Natural killer cell treated with Interleukin-12 subunit alpha and Interleukin-12 subunit beta and Interleukin-15 and Interleukin-18, amount 100 ng/mL, for 72 hours (primary cell): ENCODE data around the gene RIPOR2. TPM values are rescaled to one million over a fixed set of nuclear protein-coding genes. Genes with fewer than 3 reads are reported as not detected.
"Not testable (repeated sequence)": the region's sequence is repeated elsewhere in the genome, so short reads cannot be mapped to it uniquely, and the experiment has no call there.

Experiments
- ATAC-seq, 2 donors: fragments of 150-1000 bp; cut with Tn5 transposase in 1 of 2; sonication (Bioruptor Pico), chemical (Tn5 transposase) in 1 of 2; 2 replicates each; pipeline ENCODE4 v1.10.0; 2021
- DNase-seq: peaks from one replicate; pipeline ENCODE4 v3.0.0; 2022; ENCODE audit warnings: low spot score
- H3K27ac Mint-ChIP-seq, 2 donors: 1 replicate in 1 of 2; 2 replicates in 1 of 2; pipeline ENCODE4 v1.8.0; 2022; ENCODE audit warnings: mixed read lengths in 2 of 2, mild to moderate bottlenecking in 1 of 2, moderate library complexity in 1 of 2
- H3K27me3 Mint-ChIP-seq, 2 donors: 1 replicate in 1 of 2; 2 replicates in 1 of 2; pipeline ENCODE4 v1.8.0; 2022; ENCODE audit warnings: mixed read lengths in 2 of 2
- H3K36me3 Mint-ChIP-seq: one replicate; pipeline ENCODE4 v1.8.0; 2022; ENCODE audit warnings: mixed read lengths
- H3K4me1 Mint-ChIP-seq, 2 donors: 1 replicate in 1 of 2; 2 replicates in 1 of 2; pipeline ENCODE4 v1.8.0; 2022; ENCODE audit warnings: low read depth in 2 of 2, mixed read lengths in 2 of 2, mild to moderate bottlenecking in 1 of 2
- H3K4me3 Mint-ChIP-seq: one replicate; pipeline ENCODE4 v1.8.0; 2022; ENCODE audit warnings: mixed read lengths
- H3K9me3 Mint-ChIP-seq: 2 replicates; pipeline ENCODE4 v1.8.0; 2022; ENCODE audit warnings: mixed read lengths
- total RNA-seq, 2 donors: library from RNA; stranded (reverse); gene quantifications; one replicate each; pipeline ENCODE4 v1.2.3, GENCODE V29; 2022

Gene RIPOR2
- total RNA-seq, 2 donors from 2014 or later = 58.7 to 88.4 TPM

DNA sequence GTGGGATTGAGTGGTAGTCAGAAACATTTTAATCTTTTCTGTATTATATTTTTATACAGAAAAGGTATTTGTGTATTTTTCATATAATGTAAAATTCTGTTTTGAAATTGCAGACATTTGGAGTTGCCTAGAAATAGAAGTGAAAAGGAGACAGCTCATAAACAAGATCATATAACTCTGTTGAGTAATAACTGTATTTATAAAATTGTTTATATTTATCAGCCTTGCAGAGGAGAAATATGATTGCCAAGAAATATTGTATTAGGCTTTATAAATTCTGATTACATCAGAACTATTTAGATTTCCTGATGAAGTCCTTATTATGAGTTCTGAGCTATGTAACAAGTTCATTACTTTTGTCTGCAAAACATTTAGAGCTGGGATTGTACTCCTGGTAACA lies 55.3 kb downstream of the RIPOR2 start:
- no peak for ATAC-seq
- Mint-ChIP-seq H3K4me3 (no peak overlapping the region), H3K36me3 (peaks cover 28% of the 10 kb centered on the region)

DNA sequence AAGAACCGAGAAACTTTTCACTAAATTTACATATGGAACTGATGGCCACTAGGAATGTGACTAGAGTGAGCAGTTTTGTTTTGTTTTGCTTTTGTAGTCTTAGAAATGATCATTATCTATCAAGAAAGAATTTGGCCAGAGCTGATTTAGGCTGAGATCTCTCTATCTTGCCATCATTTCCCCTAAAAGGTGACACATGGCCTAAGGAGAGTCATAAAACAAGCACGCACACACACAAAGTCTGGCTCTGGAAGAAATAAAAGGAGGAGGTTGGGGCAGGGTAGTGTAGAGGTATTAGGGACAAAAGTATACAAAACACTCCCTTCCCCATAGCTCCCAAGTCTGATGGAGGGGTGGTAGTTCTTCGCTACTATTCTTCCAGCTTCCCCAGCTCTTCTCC lies 56.4 kb downstream of the RIPOR2 start:
- peaks cover 30% of the 10 kb centered on the region for H3K36me3 Mint-ChIP-seq
- H3K9me3 Mint-ChIP-seq = peaks cover 3% of the 10 kb centered on the region
- DNase-seq (no peak), ATAC-seq (no peak)
- H3K27ac Mint-ChIP-seq = peak overlapping the region; percentile 62 to 92
- no peaks in the 10 kb centered on the region for H3K27me3 Mint-ChIP-seq
- H3K4me1 Mint-ChIP-seq = peaks cover 63% of the 10 kb centered on the region in 2 donors
- H3K4me3 Mint-ChIP-seq = no peak overlapping the region

More for the DNA sequence above, 55.3 kb downstream of the RIPOR2 start:
- Mint-ChIP-seq H3K9me3 (peaks cover 3% of the 10 kb centered on the region), H3K27ac (peak overlapping the region; percentile 91 to 92), H3K4me1 (peaks cover 67 to 71% of the 10 kb centered on the region in 2 donors), H3K27me3 (no peaks in the 10 kb centered on the region)
- no peak for DNase-seq

- not testable (repeated sequence) for ATAC-seq, DNase-seq, H3K9me3 Mint-ChIP-seq, H3K4me3 Mint-ChIP-seq, H3K27me3 Mint-ChIP-seq
- H3K4me1 Mint-ChIP-seq = peaks cover 48 to 51% of the 10 kb centered on the region in 2 donors
- H3K36me3 Mint-ChIP-seq = peaks cover 38% of the 10 kb centered on the region
- H3K27ac Mint-ChIP-seq = peak overlapping the region; percentile 62 to 69
Observed at GRCh38 chr6:24877747-24878146, 58.0 kb downstream of the RIPOR2 start.

DNA sequence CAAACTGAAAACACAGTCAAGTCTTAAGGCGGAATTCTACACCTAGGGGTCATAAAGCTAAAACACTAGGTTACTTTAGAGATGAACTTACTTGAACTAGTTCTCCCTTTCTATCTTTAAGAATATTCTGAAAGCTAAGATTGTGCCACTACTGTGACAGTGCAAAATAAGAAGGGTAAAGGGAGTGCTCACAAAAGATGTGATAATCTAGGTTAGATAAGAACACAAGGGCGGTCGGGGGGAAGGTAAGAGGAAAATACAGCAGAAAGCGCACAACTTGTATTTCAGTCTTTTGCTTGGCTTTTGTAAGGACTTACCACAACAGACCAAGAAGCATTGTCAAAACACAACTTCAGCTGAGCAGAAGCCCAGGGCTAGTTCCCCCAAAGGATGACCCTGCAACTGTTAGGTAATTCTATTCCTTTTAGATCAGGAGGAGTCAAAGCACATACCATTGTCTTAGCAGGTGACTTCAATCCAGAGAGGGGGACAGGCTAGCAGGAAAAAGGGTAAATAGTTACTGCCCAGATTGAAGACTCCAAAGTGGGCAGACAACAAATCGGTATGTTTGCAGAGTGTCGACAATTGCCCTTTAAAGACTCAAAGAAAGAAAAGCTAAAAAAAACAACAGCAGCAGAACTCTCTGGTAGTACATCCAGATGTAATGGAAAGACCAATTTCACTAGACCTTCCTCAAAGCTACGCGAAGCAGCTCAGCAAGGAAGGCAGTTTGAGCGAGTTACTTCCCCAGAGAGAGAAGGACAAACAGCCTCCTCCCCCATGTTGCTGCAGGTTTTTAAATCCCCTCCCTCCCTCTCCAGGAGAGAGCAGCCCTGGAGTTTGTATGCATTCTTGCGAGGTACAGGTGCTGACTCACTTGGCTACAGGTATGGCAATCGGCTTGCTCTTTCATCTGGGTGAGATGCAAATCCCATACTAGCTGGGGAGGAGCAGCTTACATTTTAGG lies 59.0 kb downstream of the RIPOR2 start:
- Mint-ChIP-seq H3K36me3 (peaks cover 38% of the 10 kb centered on the region), H3K9me3 (peaks cover 3% of the 10 kb centered on the region), H3K27ac (peak overlapping the region; percentile 62 to 69), H3K4me1 (peaks cover 38 to 43% of the 10 kb centered on the region in 2 donors), H3K27me3 (no peaks in the 10 kb centered on the region), H3K4me3 (peak overlapping the region; percentile 47)
- ATAC-seq = peak in 1 of 2 donors; percentile 46
- DNase-seq = no peak

GRCh38 chr6:24875534-24875901 lies 60.2 kb downstream of the RIPOR2 start:
- Mint-ChIP-seq H3K36me3 (peaks cover 38% of the 10 kb centered on the region), H3K4me3 (no peak overlapping the region), H3K27ac (peak overlapping the region; percentile 62 to 69), H3K9me3 (peaks cover 3% of the 10 kb centered on the region), H3K27me3 (no peaks in the 10 kb centered on the region), H3K4me1 (peaks cover 31 to 37% of the 10 kb centered on the region in 2 donors)
- DNase-seq (no peak), ATAC-seq (no peak)

DNA sequence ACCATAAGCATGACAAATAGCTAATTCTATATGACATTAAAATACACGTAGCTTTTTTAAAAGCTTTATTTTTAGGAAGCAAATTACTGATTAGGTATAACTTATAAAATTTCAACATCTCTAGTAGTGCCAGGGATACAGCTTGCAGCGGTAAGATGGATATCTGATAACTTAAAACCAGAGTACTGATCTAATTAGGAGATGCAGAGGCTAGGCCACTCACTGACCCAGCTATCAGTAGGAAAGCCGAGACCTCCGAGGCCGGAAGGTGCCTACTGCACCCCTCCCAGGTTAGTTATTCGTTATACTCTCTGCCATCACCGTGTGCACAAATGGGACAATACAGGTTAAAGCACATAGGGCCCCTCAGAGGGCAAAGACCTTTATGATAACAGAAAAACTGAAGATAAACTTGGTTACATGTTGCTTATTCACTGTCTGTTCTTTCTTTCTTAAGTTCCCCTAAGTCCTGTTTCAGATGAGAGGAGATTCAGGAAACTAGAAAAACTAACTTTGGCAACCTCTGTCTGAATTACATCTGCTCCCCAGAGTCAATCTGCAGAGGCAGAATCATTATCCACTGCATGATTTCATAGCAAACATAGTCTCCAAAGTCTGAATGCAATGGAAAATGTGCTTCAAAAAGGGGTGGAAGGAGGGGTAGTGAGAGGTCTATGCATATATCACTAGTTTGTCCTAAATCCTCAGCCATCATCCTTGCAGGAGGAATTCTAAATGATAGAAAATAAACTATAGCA lies 60.8 kb downstream of the RIPOR2 start:
- H3K27me3 Mint-ChIP-seq = no peaks in the 10 kb centered on the region
- H3K36me3 Mint-ChIP-seq = peaks cover 38% of the 10 kb centered on the region
- peak overlapping the region; percentile 62 to 69 for H3K27ac Mint-ChIP-seq
- peaks cover 3% of the 10 kb centered on the region for H3K9me3 Mint-ChIP-seq
- ATAC-seq = peak in 1 of 2 donors; percentile 33
- H3K4me3 Mint-ChIP-seq = no peak overlapping the region
- no peak for DNase-seq
- peaks cover 28 to 33% of the 10 kb centered on the region in 2 donors for H3K4me1 Mint-ChIP-seq

DNA sequence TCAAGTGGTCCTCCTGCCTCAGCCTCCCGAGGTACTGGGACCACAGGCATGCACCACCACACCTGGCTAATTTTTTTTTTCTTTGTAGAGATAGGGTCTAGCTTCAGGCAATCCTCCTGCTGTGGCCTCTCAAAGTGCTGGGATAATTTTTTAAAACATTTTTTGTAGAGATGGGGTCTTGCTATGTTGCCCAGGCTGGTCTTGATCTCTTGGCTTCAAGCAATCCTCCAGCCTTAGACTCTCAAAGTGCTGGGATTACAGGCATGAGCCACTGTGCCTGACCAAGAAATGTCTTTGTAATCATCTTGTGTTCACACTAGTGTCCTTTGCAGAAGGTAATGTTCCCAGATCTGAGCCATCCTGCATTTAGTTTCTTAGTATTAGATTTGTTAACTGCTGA lies 61.6 kb downstream of the RIPOR2 start:
- no peak for ATAC-seq
- Mint-ChIP-seq H3K4me3 (no peak overlapping the region), H3K27ac (peak overlapping the region; percentile 62 to 69)

DNA sequence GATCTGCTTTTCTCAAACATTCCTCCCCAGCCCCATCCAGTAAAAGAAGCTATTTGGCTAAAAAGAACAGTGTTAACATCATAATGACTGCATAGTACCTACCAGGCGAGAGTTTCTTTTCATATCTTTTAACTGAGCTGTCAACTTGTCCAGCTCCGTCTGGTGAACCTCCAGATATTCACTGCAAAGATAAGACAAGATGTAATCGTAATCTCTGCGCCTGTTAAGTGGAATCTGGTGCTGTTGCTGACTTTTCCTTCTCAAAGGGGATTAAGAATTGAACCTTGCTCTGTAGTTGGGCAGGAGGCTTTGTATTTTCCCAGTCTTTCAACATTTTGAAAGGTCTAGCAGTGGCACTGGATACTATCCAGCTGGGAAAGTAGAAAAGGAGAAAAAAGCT lies 63.0 kb downstream of the RIPOR2 start:
- DNase-seq (no peak), ATAC-seq (no peak)
- no peaks in the 10 kb centered on the region for H3K27me3 Mint-ChIP-seq
- peaks cover 5% of the 10 kb centered on the region for H3K9me3 Mint-ChIP-seq
- H3K36me3 Mint-ChIP-seq = peaks cover 38% of the 10 kb centered on the region
- no peak overlapping the region for H3K4me3 Mint-ChIP-seq
- H3K27ac Mint-ChIP-seq = peak overlapping the region in 1 of 2 donors; percentile 74
- H3K4me1 Mint-ChIP-seq = peaks cover 25 to 26% of the 10 kb centered on the region in 2 donors

More for the DNA sequence above, 61.6 kb downstream of the RIPOR2 start:
- DNase-seq = no peak
- peaks cover 33% of the 10 kb centered on the region for H3K36me3 Mint-ChIP-seq
- H3K9me3 Mint-ChIP-seq = peaks cover 3% of the 10 kb centered on the region
- H3K4me1 Mint-ChIP-seq = peaks cover 22 to 25% of the 10 kb centered on the region in 2 donors
- no peaks in the 10 kb centered on the region for H3K27me3 Mint-ChIP-seq

DNA sequence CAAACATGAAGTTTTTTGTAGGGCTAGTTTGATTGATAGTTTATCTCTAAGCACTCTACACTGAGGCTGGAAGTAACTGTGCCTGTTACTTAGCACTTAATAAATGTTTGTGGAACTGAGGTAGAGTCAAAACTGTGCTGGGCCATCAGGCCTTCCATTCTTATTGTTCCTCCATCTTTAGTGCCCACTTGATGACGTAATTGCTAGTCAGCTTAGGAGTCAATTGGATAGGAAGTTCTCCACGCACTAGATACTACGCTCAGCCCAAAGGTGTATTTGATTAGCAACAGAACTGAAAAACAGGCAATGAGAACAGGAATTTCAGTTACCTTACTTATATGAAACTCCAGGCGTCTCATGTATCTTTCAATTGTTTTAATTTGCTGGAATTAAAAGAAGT lies 67.0 kb downstream of the RIPOR2 start:
- Mint-ChIP-seq H3K36me3 (peaks cover 22% of the 10 kb centered on the region), H3K4me1 (peaks cover 20 to 22% of the 10 kb centered on the region in 2 donors), H3K27me3 (no peaks in the 10 kb centered on the region), H3K4me3 (no peak overlapping the region), H3K27ac (peak overlapping the region; percentile 55 to 83), H3K9me3 (peaks cover 4% of the 10 kb centered on the region)
- no peak for ATAC-seq
- DNase-seq = no peak

GRCh38 chr6:24867104-24867703 lies 68.6 kb downstream of the RIPOR2 start:
- peak; percentile 48 to 65 for ATAC-seq
- H3K9me3 Mint-ChIP-seq = peaks cover 4% of the 10 kb centered on the region
- H3K36me3 Mint-ChIP-seq = peaks cover 16% of the 10 kb centered on the region
- no peaks in the 10 kb centered on the region for H3K27me3 Mint-ChIP-seq
- peaks cover 20 to 27% of the 10 kb centered on the region in 2 donors for H3K4me1 Mint-ChIP-seq
- no peak overlapping the region for H3K4me3 Mint-ChIP-seq
- no peak for DNase-seq
- peak overlapping the region; percentile 55 to 83 for H3K27ac Mint-ChIP-seq

DNA sequence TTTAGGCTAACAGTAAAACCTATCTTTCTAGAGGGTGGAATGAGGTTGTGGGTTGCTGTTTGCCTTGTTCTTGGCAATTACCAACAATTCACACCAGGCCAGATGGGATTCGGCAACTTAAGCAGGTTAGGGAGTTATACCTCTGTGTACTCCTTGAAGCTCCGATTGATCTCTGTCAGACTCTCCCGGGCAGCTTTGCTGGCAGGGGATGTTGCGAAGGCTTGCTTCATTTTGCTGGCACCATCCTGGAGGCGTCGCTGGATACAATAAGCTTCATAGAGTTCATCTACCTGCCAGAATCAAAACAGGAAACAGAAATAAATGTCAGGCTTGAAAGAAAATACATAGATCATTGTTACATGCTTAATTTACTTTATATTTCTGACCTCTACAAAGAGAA lies 70.6 kb downstream of the RIPOR2 start:
- peak overlapping the region; percentile 93 for H3K27ac Mint-ChIP-seq
- H3K4me3 Mint-ChIP-seq = no peak overlapping the region
- peaks cover 37 to 39% of the 10 kb centered on the region in 2 donors for H3K4me1 Mint-ChIP-seq
- H3K9me3 Mint-ChIP-seq = peaks cover 4% of the 10 kb centered on the region
- DNase-seq (no peak), ATAC-seq (no peak)
- H3K36me3 Mint-ChIP-seq = peaks cover 26% of the 10 kb centered on the region
- no peaks in the 10 kb centered on the region for H3K27me3 Mint-ChIP-seq

GRCh38 chr6:24864343-24864742 lies 71.4 kb downstream of the RIPOR2 start:
- Mint-ChIP-seq H3K9me3 (peaks cover 4% of the 10 kb centered on the region), H3K27me3 (no peaks in the 10 kb centered on the region), H3K36me3 (peaks cover 34% of the 10 kb centered on the region), H3K27ac (peak overlapping the region; percentile 93), H3K4me3 (no peak overlapping the region), H3K4me1 (peaks cover 45 to 47% of the 10 kb centered on the region in 2 donors)
- ATAC-seq = no peak
- no peak for DNase-seq

GRCh38 chr6:24861934-24862333 lies 73.8 kb downstream of the RIPOR2 start:
- Mint-ChIP-seq H3K9me3 (no peaks in the 10 kb centered on the region), H3K27ac (peak overlapping the region; percentile 93), H3K4me1 (peaks cover 54% of the 10 kb centered on the region in 2 donors), H3K27me3 (no peaks in the 10 kb centered on the region), H3K36me3 (peaks cover 31% of the 10 kb centered on the region), H3K4me3 (no peak overlapping the region)
- ATAC-seq (no peak), DNase-seq (no peak)
